ENCODE data around the gene PGBD2. TPM values are rescaled to one million over a fixed set of nuclear protein-coding genes. Genes with fewer than 3 reads are reported as not detected.

PGBD2 gene
- total and polyA plus RNA-seq, 2 of the 8 experiments (the other 6 are each of a cell fraction or from before 2014, with no cell fraction given): 4.5 to 7.7 TPM

GRCh38 chr1:248872752-248873408 is 33.2 kb upstream of the PGBD2 start:
- peaks cover 0 to 2% (median 0%) of the 10 kb centered on the region in 4 experiments; a peak in 1 of 7 replicates for H3K4me1 ChIP-seq (replicated peaks in 1 of 4; ENCODE audit: control insufficient read depth in 3 of 4, insufficient read depth in 4 of 4, low read length in 3 of 4)
- peak overlapping the region; percentile 100 for H2AFZ ChIP-seq (ENCODE audit: low read length)
- peak overlapping the region; percentile 44 for H4K5ac ChIP-seq (ENCODE audit: insufficient read length, low read depth, low read length)
- H3K79me2 ChIP-seq (ENCODE audit: control insufficient read depth in 1 of 2, insufficient read depth in 2 of 2, low read length in 2 of 2): no peaks in the 10 kb centered on the region
- no peaks in the 10 kb centered on the region for H3K79me1 ChIP-seq (ENCODE audit: low read depth, low read length)
- peaks cover 4% of the 10 kb centered on the region for H3K23me2 ChIP-seq (ENCODE audit: low read depth, low read length)
- peak overlapping the region; percentile 84 for H3K14ac ChIP-seq (ENCODE audit: insufficient read length)
- H3K36me3 ChIP-seq (ENCODE audit: control insufficient read depth in 2 of 4, insufficient read depth in 4 of 4, low read length in 3 of 4): no peaks in the 10 kb centered on the region
- no peaks in the 10 kb centered on the region for H3K9me3 ChIP-seq (ENCODE audit: insufficient read depth in 2 of 2, low read depth in 1 of 2, low read length in 1 of 2)
- no peak overlapping the region for H3K4ac ChIP-seq (replicated peaks; ENCODE audit: insufficient read length, low read depth, low read length)
- H3K27me3 ChIP-seq (replicated peaks in 1 of 4; ENCODE audit: control insufficient read depth in 3 of 4, extremely low read depth in 1 of 4, insufficient read depth in 3 of 4, low read length in 3 of 4): no peaks in the 10 kb centered on the region
- peak overlapping the region; percentile 62; the same call in 1 of the 2 replicates for H3K27ac ChIP-seq (ENCODE audit: low read depth, low read length)
- no peak overlapping the region for H2AK5ac ChIP-seq (ENCODE audit: low read depth, low read length)
- no peak overlapping the region; the same call in 1 of the 2 replicates for H3K18ac ChIP-seq (ENCODE audit: extremely low read depth, low read length)
- no peak for FAIRE-seq
- whole genome bisulfite sequencing, 2 experiments (ENCODE audit: extremely low coverage in 1 of 2, insufficient coverage in 1 of 2, insufficient read length in 1 of 2, insufficient replicate concordance in 2 of 2, low coverage in 1 of 2, low lambda C conversion rate in 2 of 2, missing lambda C conversion rate in 1 of 2): 3% methylated on average over 31 of the region's 31 CpGs; no CpG with 5 or more reads in 1 of the 2 experiments
- peak overlapping the region; percentile 75; the same call in 1 of the 2 replicates for H4K8ac ChIP-seq (ENCODE audit: extremely low read depth, insufficient read depth, low read length)
- no peak overlapping the region for H3K23ac ChIP-seq (ENCODE audit: insufficient read length)
- ChIA-PET CTCF (ENCODE audit: partially characterized antibody) (interaction anchor here (1.0 to 4.0 kb wide), 9 partner anchors 12 to 55 kb away, joined by 3 to 32 read pairs (median 5); partner anchors contain the start of genes PGBD2 and ZNF692), POLR2A (ENCODE audit: partially characterized antibody) (interaction anchor here (0.6 to 4.6 kb wide), 10 partner anchors 10 to 51 kb away, joined by 3 to 46 read pairs (median 8); partner anchors contain the start of genes PGBD2, SH3BP5L, ZNF672 and ZNF692)
- peak in 1 of 2 experiments; percentile 80 for DNase-seq (ENCODE audit: low read depth in 1 of 2, low spot score in 2 of 2)
- peak overlapping the region; percentile 85 to 94 (median 90) for H3K4me3 ChIP-seq (ENCODE audit: extremely low read depth in 1 of 4, insufficient read depth in 2 of 4, low read depth in 3 of 4, low read length in 4 of 4)
- peak overlapping the region; percentile 5; the same call in 1 of the 2 replicates for H2BK5ac ChIP-seq (ENCODE audit: low read depth, low read length)
- H2BK20ac ChIP-seq (ENCODE audit: low read length): no peak overlapping the region
- peak overlapping the region; percentile 20; the same call in 1 of the 2 replicates for H2BK12ac ChIP-seq (ENCODE audit: low read depth, low read length)
- H4K20me1 ChIP-seq (replicated peaks in 1 of 2; ENCODE audit: control insufficient read depth in 1 of 2, insufficient read depth in 2 of 2, low read length in 2 of 2): no peaks in the 10 kb centered on the region
- peak overlapping the region in 3 of 4 experiments; percentile 62 to 79 (median 79); a peak in 6 of 7 replicates for H3K9ac ChIP-seq (replicated peaks in 1 of 4; ENCODE audit: extremely low read depth in 1 of 4, low read depth in 3 of 4, low read length in 3 of 4)
- peak overlapping the region; percentile 60 for H3K56ac ChIP-seq (replicated peaks; ENCODE audit: insufficient read length, low read depth, low read length)
- H2BK15ac ChIP-seq (ENCODE audit: low read length): peak overlapping the region; percentile 10; the same call in 1 of the 2 replicates
- peak overlapping the region; percentile 62 for H4K91ac ChIP-seq (replicated peaks; ENCODE audit: insufficient read length, low read length)
- peak overlapping the region; percentile 80 to 87 for H3K4me2 ChIP-seq (ENCODE audit: insufficient read depth in 1 of 2, low read depth in 2 of 2, low read length in 2 of 2)
- no peak overlapping the region for H2BK120ac ChIP-seq (replicated peaks; ENCODE audit: low read depth, low read length)
- TF ChIP-seq POLR2A (IDR thresholded peaks at IDR 0.05; ENCODE audit: control extremely low read depth in 1 of 2, low read depth in 2 of 2, low read length in 2 of 2) (no peak; a peak in 1 of 3 replicates), SIN3A (conservative IDR thresholded peaks at IDR 0.05 in 1 of 2, IDR thresholded peaks at IDR 0.05 in 1 of 2; ENCODE audit: low read depth in 1 of 2, low read length in 2 of 2) (peak in 1 of 2 experiments; percentile 21; a peak in 1 of 4 replicates), CBX8 (IDR thresholded peaks at IDR 0.05; ENCODE audit: borderline replicate concordance, low read depth, low read length) (no peak), PHF8 (conservative IDR thresholded peaks at IDR 0.05; ENCODE audit: low read depth, low read length) (0 out of 2 replicates have a peak, but pooled peaks have one; percentile 45), MAFK (IDR thresholded peaks at IDR 0.05; ENCODE audit: low read depth, low read length) (no peak), POLR2AphosphoS5 (IDR thresholded peaks at IDR 0.05; ENCODE audit: low read depth, low read length) (peak; percentile 39), YY1 (IDR thresholded peaks at IDR 0.05; ENCODE audit: low read depth, low read length) (0 out of 2 replicates have a peak, but pooled peaks have one; percentile 21), MAX (IDR thresholded peaks at IDR 0.05) (no peak), KDM4A (IDR thresholded peaks at IDR 0.05; ENCODE audit: low read depth, low read length, severe bottlenecking) (peak; percentile 62), SAP30 (IDR thresholded peaks at IDR 0.05; ENCODE audit: insufficient read depth, insufficient replicate concordance, low read length) (peak; percentile 65), BRCA1 (IDR thresholded peaks at IDR 0.05; ENCODE audit: low read depth, low read length) (no peak)
